ENCODE data around the gene RPS18. TPM values are rescaled to one million over a fixed set of nuclear protein-coding genes. Genes with fewer than 3 reads are reported as not detected.
A peak's percentile ranks its signal among the peaks of the same experiment; 100 is the strongest.

The RPS18 gene
- total and polyA plus RNA-seq, 9 of the 15 experiments (the other 6 are each of a cell fraction or from before 2014, with no cell fraction given): 5,023 to 17,516 (median 8,131) TPM

DNA sequence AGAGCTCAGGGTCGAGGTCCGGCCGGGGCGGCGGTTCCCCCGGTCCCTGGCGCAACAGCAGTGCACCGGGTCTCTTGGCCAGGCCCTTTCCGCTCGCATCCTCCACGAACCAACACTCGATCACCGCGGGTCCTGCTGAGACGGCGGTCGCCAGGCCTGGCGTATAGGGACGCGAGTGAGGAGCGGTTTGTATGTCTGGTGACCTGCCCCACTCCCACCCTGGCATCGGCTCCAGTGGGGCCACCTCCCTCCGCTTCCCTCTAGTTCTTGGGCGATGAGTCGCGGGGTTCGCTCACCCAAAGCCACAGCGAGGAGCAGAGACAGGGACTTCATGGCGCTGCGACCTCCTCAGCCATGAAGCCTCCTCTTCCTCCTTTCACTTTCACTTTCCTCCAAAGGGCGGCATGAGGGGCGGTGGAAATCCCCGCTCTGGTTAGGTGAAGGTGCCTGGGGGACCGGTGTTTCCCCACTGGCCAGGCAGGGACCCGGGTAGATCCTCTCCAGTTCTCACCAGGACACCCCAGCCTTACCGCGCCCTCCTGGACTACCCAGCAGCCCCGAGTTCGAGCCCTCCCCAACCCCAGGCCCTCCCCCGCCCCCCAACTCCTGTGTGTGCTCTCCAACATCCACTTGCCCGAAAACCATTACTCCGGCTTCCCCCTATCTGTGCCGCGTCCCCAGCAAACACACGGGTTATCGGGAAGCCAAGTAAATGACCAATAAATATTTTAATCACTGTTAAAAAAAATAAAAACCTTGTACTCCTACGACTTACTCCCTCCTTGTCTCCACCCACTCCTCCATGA, 42.0 kb downstream of the RPS18 start, which contains the start of gene TAPBP:
Gene TAPBP (minus strand): TSS at position 370 of the 806 bp plus-strand sequence. CDS start 37 bp downstream, at position 333.
- peaks cover 7% of the 10 kb centered on the region; the same call in 1 of the 2 replicates for H4K20me1 ChIP-seq (replicated peaks; ENCODE audit: control insufficient read depth, insufficient read depth, low read length)
- peak within 1 kb of the TSS; percentile 86 for H2AFZ ChIP-seq (ENCODE audit: low read depth, low read length)
- peaks cover 32% of the 10 kb centered on the region for H3K36me3 ChIP-seq (ENCODE audit: control insufficient read depth, insufficient read depth, low read length)
- H3K9me1 ChIP-seq (ENCODE audit: control insufficient read depth, insufficient read depth, low read length): no peaks in the 10 kb centered on the region
- ChIA-PET CTCF (ENCODE audit: low intra/inter-chr PET ratio) (interaction anchor here (0.6 kb wide), 1 partner anchor 11 kb away, joined by 3 read pairs; no protein-coding TSS in a partner anchor), POLR2A (interaction anchor here (2.1 to 3.9 kb wide), 3 partner anchors 12 to 24 kb away, joined by 5 to 36 read pairs (median 25); partner anchors contain the start of genes PFDN6, RGL2 and WDR46)
- no peaks in the 10 kb centered on the region for H3K9me3 ChIP-seq (replicated peaks; ENCODE audit: control insufficient read depth, insufficient read depth, low read depth, low read length)
- BruUV-seq (replicated peaks): TSS peak; percentile 45
- ATAC-seq (peak; percentile 26), FAIRE-seq (no peak), DNase-seq (ENCODE audit: extremely low read depth in 1 of 4, low spot score in 3 of 4) (peak; percentile 60 to 71 (median 62))
- peak within 1 kb of the TSS; percentile 90 for H3K27ac ChIP-seq (ENCODE audit: extremely low read depth, low read depth, low read length)
- H3K4me2 ChIP-seq (ENCODE audit: insufficient read depth, low read length): peak within 1 kb of the TSS; percentile 95
- peak within 1 kb of the TSS; percentile 68 for H3K4me3 ChIP-seq
- H3K4me1 ChIP-seq (replicated peaks in 1 of 2; ENCODE audit: control insufficient read depth in 2 of 2, insufficient read depth in 2 of 2, low read length in 2 of 2): peaks cover 35 to 53% of the 10 kb centered on the region in 2 experiments
- intact Hi-C loops (cut with micrococcal nuclease) (loop anchor here (1.0 to 2.0 kb wide), 2 partner anchors 15 to 113 kb away; partner anchors contain the start of genes RXRB and SLC39A7), in situ Hi-C loops (cut with MboI) (no loop called here)
- H3K79me2 ChIP-seq (ENCODE audit: control insufficient read depth, insufficient read depth, low read length): peaks cover 46% of the 10 kb centered on the region
- 2% methylated on average over 41 of the region's 47 CpGs for WGBS (ENCODE audit: insufficient coverage, low coverage, missing lambda C conversion rate)
- H3K9ac ChIP-seq (ENCODE audit: insufficient read depth in 1 of 2, low read depth in 2 of 2, low read length in 2 of 2): peak within 1 kb of the TSS; percentile 84 to 99
- no peaks in the 10 kb centered on the region for H3K27me3 ChIP-seq (ENCODE audit: control insufficient read depth in 2 of 2, insufficient read depth in 2 of 2, low read length in 2 of 2)
- TF ChIP-seq ARID2 (IDR thresholded peaks at IDR 0.05): no peak; the same call in 1 of the 2 replicates
- TF ChIP-seq POLR2AphosphoS2 (IDR thresholded peaks at IDR 0.05; ENCODE audit: low read length): no peak
- no peak for TF ChIP-seq MAFF (IDR thresholded peaks at IDR 0.05; ENCODE audit: low read length)
- no peak for TF ChIP-seq PHB (CRISPR knock-in tag; IDR thresholded peaks at IDR 0.05)
- TF ChIP-seq CBX5 (IDR thresholded peaks at IDR 0.05; ENCODE audit: borderline replicate concordance, low read depth): no peak
- no peak for TF ChIP-seq GTF2A2 (tag; IDR thresholded peaks at IDR 0.05)
- no peak for TF ChIP-seq ZNF518B (CRISPR knock-in tag; IDR thresholded peaks at IDR 0.05)
- TF ChIP-seq, protein P1, sequence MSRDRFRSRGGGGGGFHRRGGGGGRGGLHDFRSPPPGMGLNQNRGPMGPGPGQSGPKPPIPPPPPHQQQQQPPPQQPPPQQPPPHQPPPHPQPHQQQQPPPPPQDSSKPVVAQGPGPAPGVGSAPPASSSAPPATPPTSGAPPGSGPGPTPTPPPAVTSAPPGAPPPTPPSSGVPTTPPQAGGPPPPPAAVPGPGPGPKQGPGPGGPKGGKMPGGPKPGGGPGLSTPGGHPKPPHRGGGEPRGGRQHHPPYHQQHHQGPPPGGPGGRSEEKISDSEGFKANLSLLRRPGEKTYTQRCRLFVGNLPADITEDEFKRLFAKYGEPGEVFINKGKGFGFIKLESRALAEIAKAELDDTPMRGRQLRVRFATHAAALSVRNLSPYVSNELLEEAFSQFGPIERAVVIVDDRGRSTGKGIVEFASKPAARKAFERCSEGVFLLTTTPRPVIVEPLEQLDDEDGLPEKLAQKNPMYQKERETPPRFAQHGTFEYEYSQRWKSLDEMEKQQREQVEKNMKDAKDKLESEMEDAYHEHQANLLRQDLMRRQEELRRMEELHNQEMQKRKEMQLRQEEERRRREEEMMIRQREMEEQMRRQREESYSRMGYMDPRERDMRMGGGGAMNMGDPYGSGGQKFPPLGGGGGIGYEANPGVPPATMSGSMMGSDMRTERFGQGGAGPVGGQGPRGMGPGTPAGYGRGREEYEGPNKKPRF (IDR thresholded peaks at IDR 0.05; ENCODE audit: low read depth, low read length): no peak
- TF ChIP-seq, protein P2, sequence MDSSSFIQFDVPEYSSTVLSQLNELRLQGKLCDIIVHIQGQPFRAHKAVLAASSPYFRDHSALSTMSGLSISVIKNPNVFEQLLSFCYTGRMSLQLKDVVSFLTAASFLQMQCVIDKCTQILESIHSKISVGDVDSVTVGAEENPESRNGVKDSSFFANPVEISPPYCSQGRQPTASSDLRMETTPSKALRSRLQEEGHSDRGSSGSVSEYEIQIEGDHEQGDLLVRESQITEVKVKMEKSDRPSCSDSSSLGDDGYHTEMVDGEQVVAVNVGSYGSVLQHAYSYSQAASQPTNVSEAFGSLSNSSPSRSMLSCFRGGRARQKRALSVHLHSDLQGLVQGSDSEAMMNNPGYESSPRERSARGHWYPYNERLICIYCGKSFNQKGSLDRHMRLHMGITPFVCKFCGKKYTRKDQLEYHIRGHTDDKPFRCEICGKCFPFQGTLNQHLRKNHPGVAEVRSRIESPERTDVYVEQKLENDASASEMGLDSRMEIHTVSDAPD (CRISPR knock-in tag; IDR thresholded peaks at IDR 0.05): no peak

Measured in K562 (cell line).